ENCODE measurements around the gene NIPBL.
"Not testable (repeated sequence)": the region's sequence is repeated elsewhere in the genome, so short reads cannot be mapped to it uniquely, and the experiment has no call there.

Gene NIPBL

DNA sequence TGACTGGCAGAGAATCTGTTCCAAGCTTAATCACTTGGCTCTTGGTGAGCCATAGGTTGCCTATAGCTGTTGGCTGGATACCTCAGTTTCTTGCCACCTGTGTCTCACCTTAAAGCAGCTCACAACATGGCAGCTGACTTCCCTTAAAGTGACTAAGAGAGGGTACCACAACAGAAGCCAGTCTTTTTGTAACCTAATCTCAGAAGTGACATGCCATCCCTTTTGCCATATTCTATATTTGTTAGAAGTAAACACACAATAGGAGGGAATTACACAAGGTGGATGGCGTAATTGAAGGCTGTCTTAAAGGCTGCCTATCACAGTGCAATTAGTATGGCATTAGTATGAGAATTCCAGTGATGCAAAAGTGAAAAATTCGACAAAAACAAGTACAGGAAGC lies 28.1 kb downstream of the NIPBL start:
- Histone ChIP-seq H3K4me3 (ENCODE audit: low read depth, low read length) (no peak overlapping the region), H3K9ac (no peak overlapping the region), H3K4me1 (peaks cover 3% of the 10 kb centered on the region), H3K79me2 (peaks cover 60% of the 10 kb centered on the region), H3K27ac (no peak overlapping the region), H2AFZ (no peak overlapping the region), H3K4me2 (ENCODE audit: low read length) (no peak overlapping the region), H3K27me3 (ENCODE audit: control insufficient read depth, insufficient read depth, low read length) (no peaks in the 10 kb centered on the region), H3K36me3 (ENCODE audit: control insufficient read depth, insufficient read depth, low read length) (no peaks in the 10 kb centered on the region), H3K9me3 (ENCODE audit: control insufficient read depth, low read length) (no peaks in the 10 kb centered on the region)
- TF ChIP-seq, protein P1, sequence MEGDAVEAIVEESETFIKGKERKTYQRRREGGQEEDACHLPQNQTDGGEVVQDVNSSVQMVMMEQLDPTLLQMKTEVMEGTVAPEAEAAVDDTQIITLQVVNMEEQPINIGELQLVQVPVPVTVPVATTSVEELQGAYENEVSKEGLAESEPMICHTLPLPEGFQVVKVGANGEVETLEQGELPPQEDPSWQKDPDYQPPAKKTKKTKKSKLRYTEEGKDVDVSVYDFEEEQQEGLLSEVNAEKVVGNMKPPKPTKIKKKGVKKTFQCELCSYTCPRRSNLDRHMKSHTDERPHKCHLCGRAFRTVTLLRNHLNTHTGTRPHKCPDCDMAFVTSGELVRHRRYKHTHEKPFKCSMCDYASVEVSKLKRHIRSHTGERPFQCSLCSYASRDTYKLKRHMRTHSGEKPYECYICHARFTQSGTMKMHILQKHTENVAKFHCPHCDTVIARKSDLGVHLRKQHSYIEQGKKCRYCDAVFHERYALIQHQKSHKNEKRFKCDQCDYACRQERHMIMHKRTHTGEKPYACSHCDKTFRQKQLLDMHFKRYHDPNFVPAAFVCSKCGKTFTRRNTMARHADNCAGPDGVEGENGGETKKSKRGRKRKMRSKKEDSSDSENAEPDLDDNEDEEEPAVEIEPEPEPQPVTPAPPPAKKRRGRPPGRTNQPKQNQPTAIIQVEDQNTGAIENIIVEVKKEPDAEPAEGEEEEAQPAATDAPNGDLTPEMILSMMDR (IDR thresholded peaks at IDR 0.05): no peak

DNA sequence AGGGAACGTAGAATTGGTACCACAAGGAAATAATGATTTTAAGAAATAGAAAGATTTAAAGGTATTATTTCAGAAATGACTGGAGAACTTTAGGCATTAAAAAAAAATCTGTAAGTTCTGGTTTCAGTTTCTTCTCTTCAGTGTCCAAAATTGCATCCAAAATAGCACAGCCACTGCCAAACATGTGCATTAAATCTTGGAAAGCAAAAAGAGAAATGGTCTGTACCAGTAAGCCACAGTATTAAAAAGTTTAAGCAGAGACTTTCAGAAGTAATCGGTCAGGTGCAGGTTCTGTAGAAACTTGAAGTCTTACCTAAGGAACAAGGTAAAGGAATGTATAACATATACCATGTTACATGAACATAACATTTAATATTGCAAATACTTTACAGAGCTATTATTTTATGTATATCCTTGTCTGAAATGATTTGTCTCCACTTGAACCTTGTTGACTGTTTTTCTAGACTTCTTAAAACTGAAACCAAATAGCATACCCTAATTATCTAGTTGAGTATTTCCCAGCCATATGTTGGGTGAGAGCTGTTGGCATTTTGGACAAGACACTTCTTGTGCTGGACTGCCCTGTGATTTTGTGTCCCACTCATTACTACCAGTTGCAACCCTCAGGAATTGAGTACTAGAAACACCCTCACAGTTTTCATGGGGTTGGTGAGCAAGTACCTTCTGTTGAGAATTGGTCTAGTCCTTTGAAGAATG lies 32.1 kb downstream of the NIPBL start:
- Histone ChIP-seq H3K4me1 (peaks cover 4% of the 10 kb centered on the region), H3K27me3 (ENCODE audit: control insufficient read depth, insufficient read depth, low read length) (no peaks in the 10 kb centered on the region), H3K36me3 (ENCODE audit: control insufficient read depth, insufficient read depth, low read length) (no peaks in the 10 kb centered on the region), H3K9me3 (ENCODE audit: control insufficient read depth, low read length) (no peaks in the 10 kb centered on the region), H3K9ac (no peak overlapping the region), H3K79me2 (peaks cover 33% of the 10 kb centered on the region), H3K4me3 (ENCODE audit: low read depth, low read length) (no peak overlapping the region), H3K27ac (no peak overlapping the region), H2AFZ (no peak overlapping the region), H3K4me2 (ENCODE audit: low read length) (no peak overlapping the region)
- TF ChIP-seq, protein P1 (IDR thresholded peaks at IDR 0.05): no peak

DNA sequence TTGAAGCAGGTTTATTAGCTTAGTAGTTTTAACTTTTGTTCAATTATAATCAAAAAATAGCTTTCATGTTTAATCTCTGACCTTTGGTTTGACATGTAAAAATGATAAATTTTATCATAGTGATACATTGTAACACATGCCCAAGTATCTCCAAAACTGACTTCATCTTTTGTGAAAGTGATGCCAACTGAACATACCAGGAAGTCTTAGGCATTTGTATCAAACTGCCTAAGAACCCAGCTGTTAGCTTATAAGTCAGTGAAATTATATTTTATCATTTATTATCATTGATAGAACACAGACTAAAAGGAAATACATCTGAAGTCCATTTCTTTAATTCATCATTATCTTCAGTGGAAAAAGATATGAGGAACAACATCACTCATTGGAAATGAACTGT lies 39.1 kb downstream of the NIPBL start:
- peaks cover 25% of the 10 kb centered on the region for H3K79me2 ChIP-seq
- no peaks in the 10 kb centered on the region for H3K9me3 ChIP-seq (ENCODE audit: control insufficient read depth, low read length)
- H3K27me3 ChIP-seq (ENCODE audit: control insufficient read depth, insufficient read depth, low read length): no peaks in the 10 kb centered on the region
- no peak overlapping the region for H2AFZ ChIP-seq
- H3K36me3 ChIP-seq (ENCODE audit: control insufficient read depth, insufficient read depth, low read length): no peaks in the 10 kb centered on the region
- no peak overlapping the region for H3K9ac ChIP-seq
- peaks cover 2% of the 10 kb centered on the region for H3K4me1 ChIP-seq
- no peak overlapping the region for H3K27ac ChIP-seq
- H3K4me2 ChIP-seq (ENCODE audit: low read length): no peak overlapping the region
- no peak overlapping the region for H3K4me3 ChIP-seq (ENCODE audit: low read depth, low read length)
- TF ChIP-seq, protein P1 (IDR thresholded peaks at IDR 0.05): no peak

DNA sequence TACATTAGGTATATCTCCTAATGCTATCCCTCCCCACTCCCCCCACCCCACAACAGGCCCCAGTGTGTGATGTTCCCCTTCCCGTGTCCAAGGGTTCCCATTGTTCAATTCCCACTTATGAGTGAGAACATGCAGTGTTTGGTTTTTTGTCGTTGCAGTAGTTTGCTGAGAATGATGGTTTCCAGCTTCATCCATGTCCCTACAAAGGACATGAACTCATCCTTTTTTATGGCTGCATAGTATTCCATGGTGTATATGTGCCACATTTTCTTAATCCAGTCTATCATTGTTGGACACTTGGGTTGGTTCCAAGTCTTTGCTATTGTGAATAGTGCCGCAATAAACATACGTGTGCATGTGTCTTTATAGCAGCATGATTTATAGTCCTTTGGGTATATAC lies 40.0 kb downstream of the NIPBL start:
- H3K79me2 ChIP-seq: peaks cover 32% of the 10 kb centered on the region
- H3K4me1 ChIP-seq; H3K9me3 ChIP-seq (ENCODE audit: control insufficient read depth, low read length); H3K4me2 ChIP-seq (ENCODE audit: low read length); H3K27ac ChIP-seq; H3K36me3 ChIP-seq (ENCODE audit: control insufficient read depth, insufficient read depth, low read length); H3K9ac ChIP-seq; H3K4me3 ChIP-seq (ENCODE audit: low read depth, low read length); H3K27me3 ChIP-seq (ENCODE audit: control insufficient read depth, insufficient read depth, low read length); H2AFZ ChIP-seq: not testable (repeated sequence)

DNA sequence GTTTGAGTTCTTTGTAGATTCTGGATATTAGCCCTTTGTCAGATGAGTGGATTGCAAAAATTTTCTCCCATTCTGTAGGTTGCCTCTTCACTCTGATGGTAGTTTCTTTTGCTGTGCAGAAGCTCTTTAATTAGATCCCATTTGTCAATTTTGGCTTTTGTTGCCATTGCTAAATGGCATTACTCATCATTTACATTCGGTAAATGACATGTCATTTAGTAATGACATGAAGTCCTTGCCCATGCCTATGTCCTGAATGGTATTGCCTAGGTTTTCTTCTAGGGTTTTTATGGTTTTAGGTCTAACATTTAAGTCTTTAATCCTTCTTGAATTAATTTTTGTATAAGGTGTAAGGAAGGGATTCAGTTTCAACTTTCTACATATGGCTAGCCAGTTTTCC lies 40.8 kb downstream of the NIPBL start:
- H3K36me3 ChIP-seq (ENCODE audit: control insufficient read depth, insufficient read depth, low read length); H3K4me2 ChIP-seq (ENCODE audit: low read length); H3K4me3 ChIP-seq (ENCODE audit: low read depth, low read length); H3K27me3 ChIP-seq (ENCODE audit: control insufficient read depth, insufficient read depth, low read length); H3K4me1 ChIP-seq; H2AFZ ChIP-seq; H3K27ac ChIP-seq; H3K9me3 ChIP-seq (ENCODE audit: control insufficient read depth, low read length); H3K9ac ChIP-seq: not testable (repeated sequence)
- peaks cover 39% of the 10 kb centered on the region for H3K79me2 ChIP-seq

DNA sequence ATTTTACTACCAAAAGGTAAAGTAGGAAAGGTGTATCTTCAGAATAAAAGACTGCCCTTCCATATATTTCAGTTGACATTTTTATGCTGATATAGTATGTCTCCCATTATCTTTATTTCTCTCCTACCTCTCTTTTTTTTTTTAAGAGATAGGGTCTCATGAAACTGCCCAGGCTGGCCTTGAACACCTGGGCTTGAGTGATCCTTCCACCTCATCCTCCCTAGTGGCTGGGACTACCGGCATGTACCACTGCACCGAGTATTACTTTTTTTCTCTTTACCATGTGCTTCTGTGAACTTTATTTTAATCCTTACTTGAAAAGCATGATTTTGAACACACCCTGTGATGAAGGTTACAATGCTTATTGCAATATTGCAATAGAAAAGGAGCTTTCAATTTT lies 42.7 kb downstream of the NIPBL start:
- TF ChIP-seq, protein P1 (IDR thresholded peaks at IDR 0.05): no peak
- Histone ChIP-seq H3K4me1 (no peaks in the 10 kb centered on the region), H3K36me3 (ENCODE audit: control insufficient read depth, insufficient read depth, low read length) (no peaks in the 10 kb centered on the region), H3K4me2 (ENCODE audit: low read length) (no peak overlapping the region), H3K9me3 (ENCODE audit: control insufficient read depth, low read length) (no peaks in the 10 kb centered on the region), H3K9ac (no peak overlapping the region), H2AFZ (no peak overlapping the region), H3K27me3 (ENCODE audit: control insufficient read depth, insufficient read depth, low read length) (no peaks in the 10 kb centered on the region), H3K27ac (no peak overlapping the region), H3K79me2 (peaks cover 51% of the 10 kb centered on the region), H3K4me3 (ENCODE audit: low read depth, low read length) (no peak overlapping the region)

Data from parathyroid adenoma (tissue), 2 donors.